ENCODE results near the gene XPC.

Gene XPC

GRCh38 chr3:14132689-14133088 lies 45.7 kb downstream of the XPC start:
- TF ChIP-seq CTCF (conservative IDR thresholded peaks at IDR 0.05; ENCODE audit: low read length): no peak
- no peak for DNase-seq (ENCODE audit: low read depth)
- H3K4me3 ChIP-seq (ENCODE audit: low read length): no peak overlapping the region

- TF ChIP-seq CTCF (conservative IDR thresholded peaks at IDR 0.05; ENCODE audit: low read length): no peak
- H3K4me3 ChIP-seq (ENCODE audit: low read length): no peak overlapping the region
- DNase-seq (ENCODE audit: low read depth): no peak
These were observed 46.3 kb downstream of the XPC start for GRCh38 chr3:14132120-14132519.

GRCh38 chr3:14131134-14131533 lies 47.3 kb downstream of the XPC start:
- H3K4me3 ChIP-seq (ENCODE audit: low read length): no peak overlapping the region
- no peak for TF ChIP-seq CTCF (conservative IDR thresholded peaks at IDR 0.05; ENCODE audit: low read length)
- DNase-seq (ENCODE audit: low read depth): no peak

GRCh38 chr3:14130707-14131106 lies 47.7 kb downstream of the XPC start:
- TF ChIP-seq CTCF (conservative IDR thresholded peaks at IDR 0.05; ENCODE audit: low read length): no peak
- no peak for DNase-seq (ENCODE audit: low read depth)
- no peak overlapping the region for H3K4me3 ChIP-seq (ENCODE audit: low read length)

GRCh38 chr3:14130230-14130629 lies 48.2 kb downstream of the XPC start:
- DNase-seq (ENCODE audit: low read depth): no peak
- no peak overlapping the region for H3K4me3 ChIP-seq (ENCODE audit: low read length)
- TF ChIP-seq CTCF (conservative IDR thresholded peaks at IDR 0.05; ENCODE audit: low read length): no peak

- DNase-seq (ENCODE audit: low read depth): no peak
- TF ChIP-seq CTCF (conservative IDR thresholded peaks at IDR 0.05; ENCODE audit: low read length): no peak
- H3K4me3 ChIP-seq (ENCODE audit: low read length): no peak overlapping the region
These were observed 49.1 kb downstream of the XPC start for GRCh38 chr3:14129296-14129695.

- TF ChIP-seq CTCF (conservative IDR thresholded peaks at IDR 0.05; ENCODE audit: low read length): no peak
- DNase-seq (ENCODE audit: low read depth): no peak
- H3K4me3 ChIP-seq (ENCODE audit: low read length): no peak overlapping the region
These were observed 49.7 kb downstream of the XPC start for GRCh38 chr3:14128724-14129123.
